ENCODE measurements around the gene MT1B.

The MT1B gene

GRCh38 chr16:56651586-56651985 lies at the start of gene MT1B:
Gene MT1B, plus strand, starts transcription at chr16:56651886. Its CDS starts 68 bp downstream, at chr16:56651954.
- peaks cover 17 to 21% of the 10 kb centered on the region in 2 donors for H3K4me1 ChIP-seq (ENCODE audit: control insufficient read depth in 1 of 2, insufficient read depth in 2 of 2, low read length in 2 of 2)
- no peaks in the 10 kb centered on the region for H3K36me3 ChIP-seq (ENCODE audit: control insufficient read depth in 1 of 2, insufficient read depth in 2 of 2, low read length in 2 of 2)
- H3K27me3 ChIP-seq (ENCODE audit: control insufficient read depth in 1 of 2, insufficient read depth in 2 of 2, low read length in 2 of 2), result peaks cover 0 to 5% of the 10 kb centered on the region in 2 donors
- no peak within 1 kb of the TSS for H3K9ac ChIP-seq (ENCODE audit: low read depth in 1 of 2, low read length in 2 of 2)
- H3K27ac ChIP-seq (ENCODE audit: low read depth, low read length), result no peak within 1 kb of the TSS
- no peak within 1 kb of the TSS for H3K4me3 ChIP-seq (ENCODE audit: low read depth in 1 of 2, low read length in 2 of 2)
- no peaks in the 10 kb centered on the region for H3K9me3 ChIP-seq (ENCODE audit: control insufficient read depth in 1 of 2, low read length in 2 of 2)

GRCh38 chr16:56603589-56603988 lies 48.1 kb upstream of the MT1B start:
- no peak overlapping the region for H3K4me3 ChIP-seq (ENCODE audit: low read depth in 1 of 2, low read length in 2 of 2)
- H3K9me3 ChIP-seq (ENCODE audit: control insufficient read depth in 1 of 2, low read length in 2 of 2), result no peaks in the 10 kb centered on the region
- no peaks in the 10 kb centered on the region for H3K36me3 ChIP-seq (ENCODE audit: control insufficient read depth in 1 of 2, insufficient read depth in 2 of 2, low read length in 2 of 2)
- peaks cover 13 to 18% of the 10 kb centered on the region in 2 donors for H3K4me1 ChIP-seq (ENCODE audit: control insufficient read depth in 1 of 2, insufficient read depth in 2 of 2, low read length in 2 of 2)
- H3K27me3 ChIP-seq (ENCODE audit: control insufficient read depth in 1 of 2, insufficient read depth in 2 of 2, low read length in 2 of 2), result no peaks in the 10 kb centered on the region
- H3K9ac ChIP-seq (ENCODE audit: low read depth in 1 of 2, low read length in 2 of 2), result no peak overlapping the region
- no peak overlapping the region for H3K27ac ChIP-seq (ENCODE audit: low read depth, low read length)

- Histone ChIP-seq H3K9ac (ENCODE audit: low read depth in 1 of 2, low read length in 2 of 2) (no peak overlapping the region), H3K4me3 (ENCODE audit: low read depth in 1 of 2, low read length in 2 of 2) (no peak overlapping the region), H3K27me3 (ENCODE audit: control insufficient read depth in 1 of 2, insufficient read depth in 2 of 2, low read length in 2 of 2) (no peaks in the 10 kb centered on the region), H3K36me3 (ENCODE audit: control insufficient read depth in 1 of 2, insufficient read depth in 2 of 2, low read length in 2 of 2) (no peaks in the 10 kb centered on the region), H3K27ac (ENCODE audit: low read depth, low read length) (no peak overlapping the region), H3K4me1 (ENCODE audit: control insufficient read depth in 1 of 2, insufficient read depth in 2 of 2, low read length in 2 of 2) (peaks cover 13 to 26% of the 10 kb centered on the region in 2 donors), H3K9me3 (ENCODE audit: control insufficient read depth in 1 of 2, low read length in 2 of 2) (no peaks in the 10 kb centered on the region)
Observed at GRCh38 chr16:56604966-56605365, 46.7 kb upstream of the MT1B start.

GRCh38 chr16:56605475-56605874 lies 46.2 kb upstream of the MT1B start:
- Histone ChIP-seq H3K27me3 (ENCODE audit: control insufficient read depth in 1 of 2, insufficient read depth in 2 of 2, low read length in 2 of 2) (no peaks in the 10 kb centered on the region), H3K9ac (ENCODE audit: low read depth in 1 of 2, low read length in 2 of 2) (no peak overlapping the region), H3K4me3 (ENCODE audit: low read depth in 1 of 2, low read length in 2 of 2) (no peak overlapping the region), H3K36me3 (ENCODE audit: control insufficient read depth in 1 of 2, insufficient read depth in 2 of 2, low read length in 2 of 2) (no peaks in the 10 kb centered on the region), H3K9me3 (ENCODE audit: control insufficient read depth in 1 of 2, low read length in 2 of 2) (no peaks in the 10 kb centered on the region), H3K27ac (ENCODE audit: low read depth, low read length) (peak overlapping the region; percentile 90), H3K4me1 (ENCODE audit: control insufficient read depth in 1 of 2, insufficient read depth in 2 of 2, low read length in 2 of 2) (peaks cover 13 to 31% of the 10 kb centered on the region in 2 donors)

GRCh38 chr16:56606071-56606475 lies 45.6 kb upstream of the MT1B start:
- H3K9ac ChIP-seq (ENCODE audit: low read depth in 1 of 2, low read length in 2 of 2), result no peak overlapping the region
- no peaks in the 10 kb centered on the region for H3K36me3 ChIP-seq (ENCODE audit: control insufficient read depth in 1 of 2, insufficient read depth in 2 of 2, low read length in 2 of 2)
- peak overlapping the region; percentile 90 for H3K27ac ChIP-seq (ENCODE audit: low read depth, low read length)
- H3K4me3 ChIP-seq (ENCODE audit: low read depth in 1 of 2, low read length in 2 of 2), result no peak overlapping the region
- H3K4me1 ChIP-seq (ENCODE audit: control insufficient read depth in 1 of 2, insufficient read depth in 2 of 2, low read length in 2 of 2), result peaks cover 13 to 37% of the 10 kb centered on the region in 2 donors
- H3K9me3 ChIP-seq (ENCODE audit: control insufficient read depth in 1 of 2, low read length in 2 of 2), result no peaks in the 10 kb centered on the region
- no peaks in the 10 kb centered on the region for H3K27me3 ChIP-seq (ENCODE audit: control insufficient read depth in 1 of 2, insufficient read depth in 2 of 2, low read length in 2 of 2)

GRCh38 chr16:56606476-56607108 lies 45.1 kb upstream of the MT1B start:
- no peaks in the 10 kb centered on the region for H3K36me3 ChIP-seq (ENCODE audit: control insufficient read depth in 1 of 2, insufficient read depth in 2 of 2, low read length in 2 of 2)
- no peaks in the 10 kb centered on the region for H3K9me3 ChIP-seq (ENCODE audit: control insufficient read depth in 1 of 2, low read length in 2 of 2)
- H3K27me3 ChIP-seq (ENCODE audit: control insufficient read depth in 1 of 2, insufficient read depth in 2 of 2, low read length in 2 of 2), result no peaks in the 10 kb centered on the region
- H3K4me1 ChIP-seq (ENCODE audit: control insufficient read depth in 1 of 2, insufficient read depth in 2 of 2, low read length in 2 of 2), result peaks cover 18 to 42% of the 10 kb centered on the region in 2 donors
- no peak overlapping the region for H3K4me3 ChIP-seq (ENCODE audit: low read depth in 1 of 2, low read length in 2 of 2)
- peak overlapping the region; percentile 90 for H3K27ac ChIP-seq (ENCODE audit: low read depth, low read length)
- H3K9ac ChIP-seq (ENCODE audit: low read depth in 1 of 2, low read length in 2 of 2), result no peak overlapping the region

GRCh38 chr16:56607109-56607618 lies 44.5 kb upstream of the MT1B start:
- Histone ChIP-seq H3K36me3 (ENCODE audit: control insufficient read depth in 1 of 2, insufficient read depth in 2 of 2, low read length in 2 of 2) (no peaks in the 10 kb centered on the region), H3K9ac (ENCODE audit: low read depth in 1 of 2, low read length in 2 of 2) (peak overlapping the region; percentile 9 to 64), H3K4me1 (ENCODE audit: control insufficient read depth in 1 of 2, insufficient read depth in 2 of 2, low read length in 2 of 2) (peaks cover 19 to 44% of the 10 kb centered on the region in 2 donors), H3K4me3 (ENCODE audit: low read depth in 1 of 2, low read length in 2 of 2) (no peak overlapping the region), H3K27ac (ENCODE audit: low read depth, low read length) (peak overlapping the region; percentile 90), H3K9me3 (ENCODE audit: control insufficient read depth in 1 of 2, low read length in 2 of 2) (no peaks in the 10 kb centered on the region), H3K27me3 (ENCODE audit: control insufficient read depth in 1 of 2, insufficient read depth in 2 of 2, low read length in 2 of 2) (no peaks in the 10 kb centered on the region)

- H3K27me3 ChIP-seq (ENCODE audit: control insufficient read depth in 1 of 2, insufficient read depth in 2 of 2, low read length in 2 of 2), result no peaks in the 10 kb centered on the region
- H3K4me3 ChIP-seq (ENCODE audit: low read depth in 1 of 2, low read length in 2 of 2), result peak overlapping the region; percentile 85 to 95
- peak overlapping the region; percentile 90 for H3K27ac ChIP-seq (ENCODE audit: low read depth, low read length)
- H3K4me1 ChIP-seq (ENCODE audit: control insufficient read depth in 1 of 2, insufficient read depth in 2 of 2, low read length in 2 of 2), result peaks cover 19 to 44% of the 10 kb centered on the region in 2 donors
- no peaks in the 10 kb centered on the region for H3K9me3 ChIP-seq (ENCODE audit: control insufficient read depth in 1 of 2, low read length in 2 of 2)
- peak overlapping the region; percentile 9 to 64 for H3K9ac ChIP-seq (ENCODE audit: low read depth in 1 of 2, low read length in 2 of 2)
- H3K36me3 ChIP-seq (ENCODE audit: control insufficient read depth in 1 of 2, insufficient read depth in 2 of 2, low read length in 2 of 2), result no peaks in the 10 kb centered on the region
Observed at GRCh38 chr16:56607675-56608042, 44.0 kb upstream of the MT1B start.

GRCh38 chr16:56608043-56608875 lies 43.4 kb upstream of the MT1B start, which contains the start of gene MT2A:
Gene MT2A, plus strand, starts transcription at chr16:56608584. Its CDS starts 72 bp downstream, at chr16:56608656.
- Histone ChIP-seq H3K27ac (ENCODE audit: low read depth, low read length) (peak within 1 kb of the TSS; percentile 90), H3K9me3 (ENCODE audit: control insufficient read depth in 1 of 2, low read length in 2 of 2) (no peaks in the 10 kb centered on the region), H3K36me3 (ENCODE audit: control insufficient read depth in 1 of 2, insufficient read depth in 2 of 2, low read length in 2 of 2) (no peaks in the 10 kb centered on the region), H3K4me3 (ENCODE audit: low read depth in 1 of 2, low read length in 2 of 2) (peak within 1 kb of the TSS; percentile 85 to 95), H3K9ac (ENCODE audit: low read depth in 1 of 2, low read length in 2 of 2) (peak within 1 kb of the TSS; percentile 81 to 89), H3K27me3 (ENCODE audit: control insufficient read depth in 1 of 2, insufficient read depth in 2 of 2, low read length in 2 of 2) (no peaks in the 10 kb centered on the region), H3K4me1 (ENCODE audit: control insufficient read depth in 1 of 2, insufficient read depth in 2 of 2, low read length in 2 of 2) (peaks cover 19 to 44% of the 10 kb centered on the region in 2 donors)

- Histone ChIP-seq H3K9me3 (ENCODE audit: control insufficient read depth in 1 of 2, low read length in 2 of 2) (no peaks in the 10 kb centered on the region), H3K9ac (ENCODE audit: low read depth in 1 of 2, low read length in 2 of 2) (peak overlapping the region; percentile 81 to 89), H3K4me1 (ENCODE audit: control insufficient read depth in 1 of 2, insufficient read depth in 2 of 2, low read length in 2 of 2) (peaks cover 19 to 44% of the 10 kb centered on the region in 2 donors), H3K27ac (ENCODE audit: low read depth, low read length) (peak overlapping the region; percentile 81), H3K27me3 (ENCODE audit: control insufficient read depth in 1 of 2, insufficient read depth in 2 of 2, low read length in 2 of 2) (no peaks in the 10 kb centered on the region), H3K4me3 (ENCODE audit: low read depth in 1 of 2, low read length in 2 of 2) (peak overlapping the region; percentile 85 to 95), H3K36me3 (ENCODE audit: control insufficient read depth in 1 of 2, insufficient read depth in 2 of 2, low read length in 2 of 2) (no peaks in the 10 kb centered on the region)
Observed at GRCh38 chr16:56608876-56609462, 42.7 kb upstream of the MT1B start.

Measured in duodenal mucosa (tissue), 2 donors.